WTC11 (cell line): ENCODE measurements around the gene OSBPL6. TPM values are rescaled to one million over a fixed set of nuclear protein-coding genes. Genes with fewer than 3 reads are reported as not detected.

Experiments
- ATAC-seq: fragments of 200-7000 bp; cut with Tn5 transposase; 2 replicates; pipeline ENCODE4 v1.10.0; 2021; ENCODE audit warnings: mild to moderate bottlenecking, moderate library complexity
- CTCF ChIA-PET: fragments of 300-600 bp; sonication (Branson Sonifier 250); formaldehyde crosslinking; loops from one replicate; lab custom pipeline; 2021; ENCODE audit warnings: antibody characterized with exemption; lab: Charles Lee
- POLR2A ChIA-PET: fragments of 350-600 bp; sonication (Branson Sonifier 250); formaldehyde crosslinking; loops from one replicate; lab custom pipeline; 2021; ENCODE audit warnings: antibody characterized with exemption; lab: Charles Lee
- DNase-seq: peaks from one replicate; pipeline ENCODE4 v3.0.0; 2021; ENCODE audit warnings: low spot score
- H3K27ac Mint-ChIP-seq: 2 replicates; pipeline ENCODE4 v1.8.0; 2021; ENCODE audit warnings: mixed read lengths
- H3K27me3 Mint-ChIP-seq: 2 replicates; pipeline ENCODE4 v1.8.0; 2021; ENCODE audit warnings: low read depth, mild to moderate bottlenecking, moderate library complexity, mixed read lengths
- H3K36me3 Mint-ChIP-seq: 2 replicates; pipeline ENCODE4 v1.8.0; 2021; ENCODE audit warnings: mixed read lengths
- H3K4me1 Mint-ChIP-seq: 2 replicates; pipeline ENCODE4 v1.8.0; 2022; ENCODE audit warnings: mixed read lengths
- H3K4me3 Mint-ChIP-seq: 2 replicates; pipeline ENCODE4 v1.8.0; 2021; ENCODE audit warnings: mild to moderate bottlenecking, moderate library complexity, mixed read lengths
- H3K9me3 Mint-ChIP-seq: 2 replicates; pipeline ENCODE4 v1.8.0; 2021; ENCODE audit warnings: mixed read lengths
- EMX1 ChIP-seq: fragments of 250-450 bp; sonication (Bioruptor Pico); IDR thresholded peaks from 2 replicates; pipeline ENCODE4 v1.8.0; 2021; ENCODE audit warnings: mild to moderate bottlenecking
- GTF2I ChIP-seq: fragments of 250-450 bp; sonication (Bioruptor Pico); conservative IDR thresholded peaks from 2 replicates; pipeline ENCODE4 v1.4.0; 2021; ENCODE audit warnings: mild to moderate bottlenecking
- JUN ChIP-seq: sonication (generic); formaldehyde crosslinking; IDR thresholded peaks from 2 replicates; pipeline ENCODE4 v1.8.0; 2023; ENCODE audit warnings: mild to moderate bottlenecking, missing genetic modification reagents
- KAT7 ChIP-seq: sonication (generic); formaldehyde crosslinking; IDR thresholded peaks from 2 replicates; pipeline ENCODE4 v1.8.1; 2023; ENCODE audit warnings: missing genetic modification reagents, mild to moderate bottlenecking, borderline replicate concordance
- MXD4 ChIP-seq: fragments of 250-450 bp; sonication (Bioruptor Pico); IDR thresholded peaks from 2 replicates; pipeline ENCODE4 v1.8.0; 2021; ENCODE audit warnings: mild to moderate bottlenecking, moderate library complexity, borderline replicate concordance
- MYBL2 ChIP-seq: sonication (generic); formaldehyde crosslinking; IDR thresholded peaks from 2 replicates; pipeline ENCODE4 v1.8.1; 2023; ENCODE audit warnings: mild to moderate bottlenecking, moderate library complexity, missing genetic modification reagents
- NR2C2 ChIP-seq: sonication (generic); formaldehyde crosslinking; IDR thresholded peaks from 2 replicates; pipeline ENCODE4 v1.8.0; 2022; ENCODE audit warnings: mild to moderate bottlenecking, missing genetic modification reagents
- SOX15 ChIP-seq: fragments of 250-450 bp; sonication (Bioruptor Pico); IDR thresholded peaks from 2 replicates; pipeline ENCODE4 v1.9.0; 2021; ENCODE audit warnings: mild to moderate bottlenecking
- TCF7 ChIP-seq: sonication (generic); formaldehyde crosslinking; IDR thresholded peaks from 2 replicates; pipeline ENCODE4 v1.8.0; 2022; ENCODE audit warnings: mild to moderate bottlenecking, low read depth, missing genetic modification reagents, moderate library complexity
- ZBTB21 ChIP-seq: sonication (generic); formaldehyde crosslinking; IDR thresholded peaks from 2 replicates; pipeline ENCODE4 v1.8.1; 2023; ENCODE audit warnings: mild to moderate bottlenecking, missing genetic modification reagents, borderline replicate concordance
- ZNF138 ChIP-seq: sonication (generic); formaldehyde crosslinking; conservative IDR thresholded peaks from 2 replicates; pipeline ENCODE4 v1.8.1; 2022; ENCODE audit warnings: mild to moderate bottlenecking, moderate library complexity, missing genetic modification reagents
- ZNF232 ChIP-seq: sonication (generic); formaldehyde crosslinking; IDR thresholded peaks from 2 replicates; pipeline ENCODE4 v1.8.0; 2022; ENCODE audit warnings: mild to moderate bottlenecking, missing genetic modification reagents
- ZNF317 ChIP-seq: sonication (generic); formaldehyde crosslinking; IDR thresholded peaks from 2 replicates; pipeline ENCODE4 v1.8.1; 2023; ENCODE audit warnings: low read depth, mild to moderate bottlenecking, moderate library complexity, missing genetic modification reagents, borderline replicate concordance
- ZNF416 ChIP-seq: fragments of 250-450 bp; sonication (Bioruptor Pico); IDR thresholded peaks from 2 replicates; pipeline ENCODE4 v1.9.0; 2021; ENCODE audit warnings: mild to moderate bottlenecking, inconsistent platforms
- total RNA-seq: library from RNA; stranded (reverse); gene quantifications from 3 replicates; pipeline ENCODE4 v1.2.3, GENCODE V29; 2021
- TF ChIP-seq, protein P1 (sequence below): sonication (generic); formaldehyde crosslinking; IDR thresholded peaks from 2 replicates; pipeline ENCODE4 v1.8.1; 2022; ENCODE audit warnings: mild to moderate bottlenecking, missing genetic modification reagents, moderate library complexity, borderline replicate concordance
- TF ChIP-seq, protein P2 (sequence below): sonication (generic); formaldehyde crosslinking; IDR thresholded peaks from 2 replicates; pipeline ENCODE4 v1.8.0; 2023; ENCODE audit warnings: missing genetic modification reagents
- TF ChIP-seq, protein P3 (sequence below): fragments of 250-450 bp; sonication (Bioruptor Pico); IDR thresholded peaks from 2 replicates; pipeline ENCODE4 v1.8.0; 2021; ENCODE audit warnings: mild to moderate bottlenecking
- TF ChIP-seq, protein P4 (sequence below): sonication (generic); formaldehyde crosslinking; IDR thresholded peaks from 2 replicates; pipeline ENCODE4 v1.8.0; 2023; ENCODE audit warnings: mild to moderate bottlenecking, missing genetic modification reagents
- TF ChIP-seq, protein P5 (sequence below): sonication (generic); formaldehyde crosslinking; IDR thresholded peaks from 2 replicates; pipeline ENCODE4 v1.8.1; 2023; ENCODE audit warnings: mild to moderate bottlenecking, missing genetic modification reagents
- TF ChIP-seq, protein P6 (sequence below): sonication (generic); formaldehyde crosslinking; IDR thresholded peaks from 2 replicates; pipeline ENCODE4 v1.8.1; 2023; ENCODE audit warnings: mild to moderate bottlenecking, missing genetic modification reagents, borderline replicate concordance
- TF ChIP-seq, protein P7 (sequence below): sonication (generic); formaldehyde crosslinking; IDR thresholded peaks from 2 replicates; pipeline ENCODE4 v1.8.1; 2023; ENCODE audit warnings: mild to moderate bottlenecking, missing genetic modification reagents, moderate library complexity

OSBPL6 gene
- total RNA-seq, 1 experiment from 2014 or later: 9.2 TPM

DNA sequence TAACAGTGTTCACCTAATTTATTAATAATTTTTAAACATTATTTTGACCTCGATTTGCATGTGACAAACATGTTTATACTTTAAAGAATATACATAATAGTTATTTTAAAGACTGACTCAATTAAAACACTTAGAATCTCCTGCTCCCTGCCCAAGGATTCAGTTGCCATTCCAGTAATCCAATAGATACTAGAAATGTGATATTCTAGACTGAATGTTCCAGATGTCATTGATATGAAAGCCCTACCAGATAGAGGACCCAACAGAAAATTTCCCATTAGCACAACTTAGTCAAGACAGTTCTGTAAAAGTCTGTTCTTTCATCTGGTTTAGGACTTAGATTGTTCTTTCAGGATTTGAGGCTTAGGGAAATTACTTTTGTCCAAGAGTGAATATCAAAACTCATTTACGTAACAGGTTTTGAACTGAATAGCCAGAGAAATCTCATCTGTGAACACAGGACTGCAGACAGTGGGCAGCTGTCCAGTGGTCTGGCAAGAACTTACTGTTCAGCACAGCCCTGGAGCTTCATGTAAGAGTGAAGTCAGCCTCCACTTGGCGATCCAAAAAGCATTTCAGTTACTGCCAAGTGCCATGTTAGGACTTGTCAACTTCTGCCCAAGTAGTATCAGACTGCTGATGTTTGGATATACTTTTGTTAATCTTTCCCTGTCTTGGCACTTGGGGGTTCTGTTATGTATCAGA, 77.5 kb downstream of the OSBPL6 start (continued):
- TF ChIP-seq ZNF317 (no peak), MYBL2 (CRISPR knock-in tag) (no peak), KAT7 (CRISPR knock-in tag) (no peak), JUN (CRISPR knock-in tag) (no peak), ZBTB21 (CRISPR knock-in tag) (no peak)
- TF ChIP-seq, protein P1, sequence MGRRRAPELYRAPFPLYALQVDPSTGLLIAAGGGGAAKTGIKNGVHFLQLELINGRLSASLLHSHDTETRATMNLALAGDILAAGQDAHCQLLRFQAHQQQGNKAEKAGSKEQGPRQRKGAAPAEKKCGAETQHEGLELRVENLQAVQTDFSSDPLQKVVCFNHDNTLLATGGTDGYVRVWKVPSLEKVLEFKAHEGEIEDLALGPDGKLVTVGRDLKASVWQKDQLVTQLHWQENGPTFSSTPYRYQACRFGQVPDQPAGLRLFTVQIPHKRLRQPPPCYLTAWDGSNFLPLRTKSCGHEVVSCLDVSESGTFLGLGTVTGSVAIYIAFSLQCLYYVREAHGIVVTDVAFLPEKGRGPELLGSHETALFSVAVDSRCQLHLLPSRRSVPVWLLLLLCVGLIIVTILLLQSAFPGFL: no peak
- TF ChIP-seq, protein P2, sequence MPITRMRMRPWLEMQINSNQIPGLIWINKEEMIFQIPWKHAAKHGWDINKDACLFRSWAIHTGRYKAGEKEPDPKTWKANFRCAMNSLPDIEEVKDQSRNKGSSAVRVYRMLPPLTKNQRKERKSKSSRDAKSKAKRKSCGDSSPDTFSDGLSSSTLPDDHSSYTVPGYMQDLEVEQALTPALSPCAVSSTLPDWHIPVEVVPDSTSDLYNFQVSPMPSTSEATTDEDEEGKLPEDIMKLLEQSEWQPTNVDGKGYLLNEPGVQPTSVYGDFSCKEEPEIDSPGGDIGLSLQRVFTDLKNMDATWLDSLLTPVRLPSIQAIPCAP (CRISPR knock-in tag): no peak
- TF ChIP-seq, protein P3, sequence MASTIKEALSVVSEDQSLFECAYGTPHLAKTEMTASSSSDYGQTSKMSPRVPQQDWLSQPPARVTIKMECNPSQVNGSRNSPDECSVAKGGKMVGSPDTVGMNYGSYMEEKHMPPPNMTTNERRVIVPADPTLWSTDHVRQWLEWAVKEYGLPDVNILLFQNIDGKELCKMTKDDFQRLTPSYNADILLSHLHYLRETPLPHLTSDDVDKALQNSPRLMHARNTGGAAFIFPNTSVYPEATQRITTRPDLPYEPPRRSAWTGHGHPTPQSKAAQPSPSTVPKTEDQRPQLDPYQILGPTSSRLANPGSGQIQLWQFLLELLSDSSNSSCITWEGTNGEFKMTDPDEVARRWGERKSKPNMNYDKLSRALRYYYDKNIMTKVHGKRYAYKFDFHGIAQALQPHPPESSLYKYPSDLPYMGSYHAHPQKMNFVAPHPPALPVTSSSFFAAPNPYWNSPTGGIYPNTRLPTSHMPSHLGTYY (CRISPR knock-in tag): no peak

DNA sequence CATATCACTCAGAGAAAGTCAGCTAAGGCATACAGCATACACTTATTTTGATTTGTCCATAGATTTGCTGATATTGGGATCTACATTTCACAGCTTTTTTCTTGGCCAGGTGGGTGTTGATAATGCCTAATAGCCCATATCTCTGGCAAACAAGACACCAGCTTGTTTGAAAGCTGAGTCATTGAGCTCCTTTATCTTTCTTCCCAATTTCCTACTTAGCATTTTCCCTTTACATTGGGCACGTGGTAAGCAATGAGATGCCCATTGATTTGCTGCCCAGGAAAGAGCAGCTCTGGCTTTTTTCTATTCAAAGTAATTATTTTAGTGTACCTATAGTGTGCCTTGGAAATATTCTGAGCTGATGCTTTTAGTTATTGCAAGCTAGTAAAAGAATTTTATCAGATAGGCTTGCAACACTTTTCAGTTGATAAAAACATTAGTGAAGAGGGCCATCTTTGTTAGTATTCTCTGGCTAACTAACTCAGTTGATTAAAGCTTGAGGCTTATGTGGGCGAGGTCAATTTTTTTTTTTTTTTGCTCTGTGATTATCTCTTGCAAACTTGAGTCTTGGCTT, 79.6 kb downstream of the OSBPL6 start:
- Mint-ChIP-seq H3K36me3 (no peaks in the 10 kb centered on the region), H3K4me1 (peaks cover 51% of the 10 kb centered on the region), H3K4me3 (no peak overlapping the region), H3K27me3 (no peaks in the 10 kb centered on the region), H3K27ac (no peak overlapping the region), H3K9me3 (no peaks in the 10 kb centered on the region)
- DNase-seq: no peak
- POLR2A ChIA-PET: no interaction called here
- no peak for ATAC-seq
- CTCF ChIA-PET: interaction anchor here (0.6 to 1.4 kb wide), 4 partner anchors 84 to 161 kb away, joined by 3 to 6 read pairs (median 3); no protein-coding TSS in a partner anchor
- TF ChIP-seq SOX15 (CRISPR knock-in tag) (no peak), NR2C2 (no peak), ZNF138 (no peak), ZNF416 (no peak), EMX1 (no peak)
- TF ChIP-seq, protein P4, sequence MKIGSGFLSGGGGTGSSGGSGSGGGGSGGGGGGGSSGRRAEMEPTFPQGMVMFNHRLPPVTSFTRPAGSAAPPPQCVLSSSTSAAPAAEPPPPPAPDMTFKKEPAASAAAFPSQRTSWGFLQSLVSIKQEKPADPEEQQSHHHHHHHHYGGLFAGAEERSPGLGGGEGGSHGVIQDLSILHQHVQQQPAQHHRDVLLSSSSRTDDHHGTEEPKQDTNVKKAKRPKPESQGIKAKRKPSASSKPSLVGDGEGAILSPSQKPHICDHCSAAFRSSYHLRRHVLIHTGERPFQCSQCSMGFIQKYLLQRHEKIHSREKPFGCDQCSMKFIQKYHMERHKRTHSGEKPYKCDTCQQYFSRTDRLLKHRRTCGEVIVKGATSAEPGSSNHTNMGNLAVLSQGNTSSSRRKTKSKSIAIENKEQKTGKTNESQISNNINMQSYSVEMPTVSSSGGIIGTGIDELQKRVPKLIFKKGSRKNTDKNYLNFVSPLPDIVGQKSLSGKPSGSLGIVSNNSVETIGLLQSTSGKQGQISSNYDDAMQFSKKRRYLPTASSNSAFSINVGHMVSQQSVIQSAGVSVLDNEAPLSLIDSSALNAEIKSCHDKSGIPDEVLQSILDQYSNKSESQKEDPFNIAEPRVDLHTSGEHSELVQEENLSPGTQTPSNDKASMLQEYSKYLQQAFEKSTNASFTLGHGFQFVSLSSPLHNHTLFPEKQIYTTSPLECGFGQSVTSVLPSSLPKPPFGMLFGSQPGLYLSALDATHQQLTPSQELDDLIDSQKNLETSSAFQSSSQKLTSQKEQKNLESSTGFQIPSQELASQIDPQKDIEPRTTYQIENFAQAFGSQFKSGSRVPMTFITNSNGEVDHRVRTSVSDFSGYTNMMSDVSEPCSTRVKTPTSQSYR (CRISPR knock-in tag): no peak
- TF ChIP-seq, all 79 proteins: peak for 0

DNA sequence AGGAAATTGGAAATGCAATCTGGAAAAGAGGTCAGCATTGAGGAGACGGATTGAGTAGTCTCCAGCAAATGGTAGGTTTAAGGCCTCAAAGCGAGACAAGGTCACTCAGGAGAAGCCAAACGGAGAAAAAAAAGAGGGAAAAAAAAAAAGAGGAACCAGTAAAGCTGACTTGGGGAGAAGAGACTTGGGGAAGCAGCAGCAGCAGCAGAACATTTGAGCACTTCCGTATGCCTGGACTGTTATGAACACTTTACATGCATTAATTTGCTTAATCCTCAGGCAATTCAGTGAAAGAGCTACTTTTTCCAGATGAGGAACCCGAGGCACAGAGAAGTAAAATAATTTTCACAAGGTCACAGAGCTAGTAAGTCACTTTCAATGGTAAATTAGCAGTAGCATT, 81.3 kb downstream of the OSBPL6 start:
- Mint-ChIP-seq H3K36me3 (no peaks in the 10 kb centered on the region), H3K4me1 (peaks cover 48% of the 10 kb centered on the region), H3K9me3 (no peaks in the 10 kb centered on the region), H3K27me3 (no peaks in the 10 kb centered on the region), H3K27ac (no peak overlapping the region), H3K4me3 (no peak overlapping the region)
- POLR2A ChIA-PET: no interaction called here
- ATAC-seq (no peak), DNase-seq (no peak)
- CTCF ChIA-PET: interaction anchor here (1.1 kb wide), 1 partner anchor 13 kb away, joined by 4 read pairs; no protein-coding TSS in a partner anchor
- TF ChIP-seq ZNF416: no peak
- TF ChIP-seq ZNF232 (CRISPR knock-in tag): no peak
- TF ChIP-seq, protein P5, sequence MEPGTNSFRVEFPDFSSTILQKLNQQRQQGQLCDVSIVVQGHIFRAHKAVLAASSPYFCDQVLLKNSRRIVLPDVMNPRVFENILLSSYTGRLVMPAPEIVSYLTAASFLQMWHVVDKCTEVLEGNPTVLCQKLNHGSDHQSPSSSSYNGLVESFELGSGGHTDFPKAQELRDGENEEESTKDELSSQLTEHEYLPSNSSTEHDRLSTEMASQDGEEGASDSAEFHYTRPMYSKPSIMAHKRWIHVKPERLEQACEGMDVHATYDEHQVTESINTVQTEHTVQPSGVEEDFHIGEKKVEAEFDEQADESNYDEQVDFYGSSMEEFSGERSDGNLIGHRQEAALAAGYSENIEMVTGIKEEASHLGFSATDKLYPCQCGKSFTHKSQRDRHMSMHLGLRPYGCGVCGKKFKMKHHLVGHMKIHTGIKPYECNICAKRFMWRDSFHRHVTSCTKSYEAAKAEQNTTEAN (CRISPR knock-in tag): no peak
- TF ChIP-seq NR2C2: no peak
- no peak for TF ChIP-seq TCF7
- TF ChIP-seq, protein P6, sequence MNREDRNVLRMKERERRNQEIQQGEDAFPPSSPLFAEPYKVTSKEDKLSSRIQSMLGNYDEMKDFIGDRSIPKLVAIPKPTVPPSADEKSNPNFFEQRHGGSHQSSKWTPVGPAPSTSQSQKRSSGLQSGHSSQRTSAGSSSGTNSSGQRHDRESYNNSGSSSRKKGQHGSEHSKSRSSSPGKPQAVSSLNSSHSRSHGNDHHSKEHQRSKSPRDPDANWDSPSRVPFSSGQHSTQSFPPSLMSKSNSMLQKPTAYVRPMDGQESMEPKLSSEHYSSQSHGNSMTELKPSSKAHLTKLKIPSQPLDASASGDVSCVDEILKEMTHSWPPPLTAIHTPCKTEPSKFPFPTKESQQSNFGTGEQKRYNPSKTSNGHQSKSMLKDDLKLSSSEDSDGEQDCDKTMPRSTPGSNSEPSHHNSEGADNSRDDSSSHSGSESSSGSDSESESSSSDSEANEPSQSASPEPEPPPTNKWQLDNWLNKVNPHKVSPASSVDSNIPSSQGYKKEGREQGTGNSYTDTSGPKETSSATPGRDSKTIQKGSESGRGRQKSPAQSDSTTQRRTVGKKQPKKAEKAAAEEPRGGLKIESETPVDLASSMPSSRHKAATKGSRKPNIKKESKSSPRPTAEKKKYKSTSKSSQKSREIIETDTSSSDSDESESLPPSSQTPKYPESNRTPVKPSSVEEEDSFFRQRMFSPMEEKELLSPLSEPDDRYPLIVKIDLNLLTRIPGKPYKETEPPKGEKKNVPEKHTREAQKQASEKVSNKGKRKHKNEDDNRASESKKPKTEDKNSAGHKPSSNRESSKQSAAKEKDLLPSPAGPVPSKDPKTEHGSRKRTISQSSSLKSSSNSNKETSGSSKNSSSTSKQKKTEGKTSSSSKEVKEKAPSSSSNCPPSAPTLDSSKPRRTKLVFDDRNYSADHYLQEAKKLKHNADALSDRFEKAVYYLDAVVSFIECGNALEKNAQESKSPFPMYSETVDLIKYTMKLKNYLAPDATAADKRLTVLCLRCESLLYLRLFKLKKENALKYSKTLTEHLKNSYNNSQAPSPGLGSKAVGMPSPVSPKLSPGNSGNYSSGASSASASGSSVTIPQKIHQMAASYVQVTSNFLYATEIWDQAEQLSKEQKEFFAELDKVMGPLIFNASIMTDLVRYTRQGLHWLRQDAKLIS (CRISPR knock-in tag): no peak
- no peak for TF ChIP-seq GTF2I (CRISPR knock-in tag)
- TF ChIP-seq MXD4 (CRISPR knock-in tag): no peak
- TF ChIP-seq, protein P7, sequence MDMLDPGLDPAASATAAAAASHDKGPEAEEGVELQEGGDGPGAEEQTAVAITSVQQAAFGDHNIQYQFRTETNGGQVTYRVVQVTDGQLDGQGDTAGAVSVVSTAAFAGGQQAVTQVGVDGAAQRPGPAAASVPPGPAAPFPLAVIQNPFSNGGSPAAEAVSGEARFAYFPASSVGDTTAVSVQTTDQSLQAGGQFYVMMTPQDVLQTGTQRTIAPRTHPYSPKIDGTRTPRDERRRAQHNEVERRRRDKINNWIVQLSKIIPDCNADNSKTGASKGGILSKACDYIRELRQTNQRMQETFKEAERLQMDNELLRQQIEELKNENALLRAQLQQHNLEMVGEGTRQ: no peak
